ENCODE data around the gene RAB7A.
"Not testable (repeated sequence)": the region's sequence is repeated elsewhere in the genome, so short reads cannot be mapped to it uniquely, and the experiment has no call there.

Gene RAB7A

GRCh38 chr3:128712848-128713247, 13.1 kb upstream of the RAB7A start:
- no peak for DNase-seq

- DNase-seq = no peak
Measured at GRCh38 chr3:128714887-128715491, 11.0 kb upstream of the RAB7A start.

GRCh38 chr3:128718892-128719291, 7.1 kb upstream of the RAB7A start:
- DNase-seq = not testable (repeated sequence)

- DNase-seq = no peak
Measured at GRCh38 chr3:128720891-128721290, 5.1 kb upstream of the RAB7A start.

GRCh38 chr3:128723477-128723876, 2.5 kb upstream of the RAB7A start:
- DNase-seq = no peak

GRCh38 chr3:128725547-128726022, 398 bp upstream of the RAB7A start:
- DNase-seq = no peak

- DNase-seq = no peak
Measured at GRCh38 chr3:128727059-128727458, 1.1 kb downstream of the RAB7A start.

- no peak for DNase-seq
Measured at GRCh38 chr3:128727485-128727884, 1.5 kb downstream of the RAB7A start.

- DNase-seq = no peak
Measured at GRCh38 chr3:128727996-128728395, 2.0 kb downstream of the RAB7A start.

- not testable (repeated sequence) for DNase-seq
Measured at GRCh38 chr3:128728521-128728920, 2.5 kb downstream of the RAB7A start.

GRCh38 chr3:128730471-128730870, 4.5 kb downstream of the RAB7A start:
- DNase-seq = no peak

GRCh38 chr3:128734523-128735189, 8.7 kb downstream of the RAB7A start:
- DNase-seq = no peak

GRCh38 chr3:128735287-128735686, 9.3 kb downstream of the RAB7A start:
- DNase-seq = no peak

GRCh38 chr3:128735884-128736283, 9.9 kb downstream of the RAB7A start:
- no peak for DNase-seq

- DNase-seq = no peak
Measured at GRCh38 chr3:128736601-128737000, 10.6 kb downstream of the RAB7A start.

GRCh38 chr3:128740621-128741020, 14.6 kb downstream of the RAB7A start:
- DNase-seq = no peak

- no peak for DNase-seq
Measured at GRCh38 chr3:128742821-128743594, 17.0 kb downstream of the RAB7A start.

- no peak for DNase-seq
Measured at GRCh38 chr3:128745742-128746141, 19.8 kb downstream of the RAB7A start.

GRCh38 chr3:128746881-128747280, 20.9 kb downstream of the RAB7A start:
- DNase-seq = no peak

GRCh38 chr3:128748557-128748956, 22.6 kb downstream of the RAB7A start:
- no peak for DNase-seq

- DNase-seq = no peak
Measured at GRCh38 chr3:128749035-128749434, 23.1 kb downstream of the RAB7A start.

- DNase-seq = not testable (repeated sequence)
Measured at GRCh38 chr3:128749561-128749960, 23.6 kb downstream of the RAB7A start.

GRCh38 chr3:128753715-128754114, 27.7 kb downstream of the RAB7A start:
- no peak for DNase-seq

- no peak for DNase-seq
Measured at GRCh38 chr3:128760042-128760441, 34.1 kb downstream of the RAB7A start.
